Neural cell (in vitro differentiated cells): Measurements from ENCODE around the gene AANAT. TPM values are rescaled to one million over a fixed set of nuclear protein-coding genes. Genes with fewer than 3 reads are reported as not detected.

Source experiments
- H2AFZ ChIP-seq: fragments of 200-600, 300-800 bp; sonication (generic), shearing (Covaris generic); 2 replicates; pipeline ENCODE4 v1.6.0; 2014; ENCODE audit warnings: low read depth, mild to moderate bottlenecking, antibody characterized with exemption, low read length, moderate library complexity
- H3F3A ChIP-seq: fragments of 200-600 bp; shearing (Covaris generic); 2 replicates; pipeline ENCODE4 v1.6.1; 2016; ENCODE audit warnings: mild to moderate bottlenecking, moderate library complexity, mixed read lengths, antibody characterized with exemption, low read length; ENCODE audit not compliant: insufficient read depth, poor library complexity, severe bottlenecking
- H3K27ac ChIP-seq: fragments of 200-600, 300-800 bp; sonication (generic), shearing (Covaris generic); 2 replicates; pipeline ENCODE4 v1.5.1; 2014; ENCODE audit warnings: mild to moderate bottlenecking, low read length, moderate library complexity
- H3K27me3 ChIP-seq: fragments of 300-800, 200-600 bp; sonication (generic), shearing (Covaris generic); 2 replicates; pipeline ENCODE4 v1.6.0; 2014; ENCODE audit warnings: mild to moderate bottlenecking, low read depth, low read length, moderate library complexity; ENCODE audit not compliant: insufficient read depth
- H3K36me3 ChIP-seq: fragments of 300-800, 200-600 bp; sonication (generic), shearing (Covaris generic); 2 replicates; pipeline ENCODE4 v1.5.1; 2014; ENCODE audit warnings: mild to moderate bottlenecking, antibody characterized with exemption, low read length, moderate library complexity; ENCODE audit not compliant: insufficient read depth
- H3K4me2 ChIP-seq: fragments of 300-800, 200-600 bp; sonication (generic), shearing (Covaris generic); 2 replicates; pipeline ENCODE4 v1.6.0; 2014; ENCODE audit warnings: mild to moderate bottlenecking, low read length
- H3K4me3 ChIP-seq: fragments of 300-800, 200-600 bp; sonication (generic), shearing (Covaris generic); 2 replicates; pipeline ENCODE4 v1.5.1; 2014; ENCODE audit warnings: mild to moderate bottlenecking, low read length, moderate library complexity
- H3K79me2 ChIP-seq: fragments of 200-600 bp; shearing (Covaris generic); replicated peaks from 2 replicates; pipeline ENCODE4 v1.6.0; 2014; ENCODE audit warnings: mild to moderate bottlenecking, low read length, moderate library complexity; ENCODE audit not compliant: insufficient read depth
- H3K9ac ChIP-seq: fragments of 300-800, 200-600 bp; sonication (generic), shearing (Covaris generic); 2 replicates; pipeline ENCODE4 v1.6.1; 2016; ENCODE audit warnings: mild to moderate bottlenecking, low read length, mixed read lengths
- H3K9me2 ChIP-seq: fragments of 200-600 bp; shearing (Covaris generic); 2 replicates; pipeline ENCODE4 v1.6.1; 2016; ENCODE audit warnings: mild to moderate bottlenecking, low read length, mixed read lengths; ENCODE audit not compliant: insufficient read depth
- H3K9me3 ChIP-seq: fragments of 200-600, 300-800 bp; sonication (generic), shearing (Covaris generic); 2 replicates; pipeline ENCODE4 v1.6.1; 2016; ENCODE audit warnings: mild to moderate bottlenecking, mixed run types, low read length, moderate library complexity, mixed read lengths
- H4K20me1 ChIP-seq: fragments of 200-600 bp; shearing (Covaris generic); 2 replicates; pipeline ENCODE4 v1.6.1; 2016; ENCODE audit warnings: mild to moderate bottlenecking, mixed run types; ENCODE audit not compliant: insufficient read depth
- EP300 ChIP-seq: fragments of 450-650 bp; conservative IDR thresholded peaks from 2 replicates; pipeline ENCODE4 v1.6.1; 2014; ENCODE audit warnings: antibody characterized with exemption, mild to moderate bottlenecking, moderate library complexity; ENCODE audit not compliant: poor library complexity, severe bottlenecking
- EZH2 ChIP-seq: fragments of 200-600, 300-800 bp; shearing (Covaris generic), sonication (generic); IDR thresholded peaks from 2 replicates; pipeline ENCODE4 v1.6.1; 2014; ENCODE audit warnings: antibody characterized with exemption, low read length, borderline replicate concordance, mild to moderate bottlenecking; ENCODE audit not compliant: insufficient read depth, poor library complexity, severe bottlenecking
- MXI1 ChIP-seq: fragments of 450-650 bp; conservative IDR thresholded peaks from 2 replicates; pipeline ENCODE4 v1.6.1; 2014; ENCODE audit warnings: antibody characterized with exemption, mild to moderate bottlenecking; ENCODE audit not compliant: poor library complexity, severe bottlenecking
- POLR2AphosphoS5 ChIP-seq: IDR thresholded peaks from 2 replicates; pipeline ENCODE4 v1.6.1; 2012
- RAD21 ChIP-seq: fragments of 450-650 bp; conservative IDR thresholded peaks from 2 replicates; pipeline ENCODE4 v1.6.1; 2014; ENCODE audit warnings: antibody characterized with exemption, mild to moderate bottlenecking, moderate library complexity
- REST ChIP-seq: IDR thresholded peaks from 2 replicates; pipeline ENCODE4 v1.6.1; 2012; ENCODE audit warnings: borderline replicate concordance
- SMC3 ChIP-seq: fragments of 450-650 bp; conservative IDR thresholded peaks from 2 replicates; pipeline ENCODE4 v1.6.1; 2014; ENCODE audit warnings: antibody characterized with exemption, mild to moderate bottlenecking, moderate library complexity; ENCODE audit not compliant: poor library complexity
- TAF1 ChIP-seq: IDR thresholded peaks from 2 replicates; pipeline ENCODE4 v1.6.1; 2012; ENCODE audit warnings: low read depth
- polyA plus RNA-seq: library from polyadenylated mRNA; depleted of rRNA; stranded (reverse); fragments of >200 nt; gene quantifications from 2 replicates; pipeline ENCODE4 v1.2.3, GENCODE V29; 2014
- TF ChIP-seq, protein P1 (sequence below): fragments of 450-650 bp; IDR thresholded peaks from 2 replicates; pipeline ENCODE4 v1.5.1; 2014; ENCODE audit warnings: antibody characterized with exemption, mild to moderate bottlenecking, moderate library complexity; ENCODE audit not compliant: poor library complexity, severe bottlenecking

AANAT gene
- polyA plus RNA-seq, 1 donor from 2014 or later, result not detected

DNA sequence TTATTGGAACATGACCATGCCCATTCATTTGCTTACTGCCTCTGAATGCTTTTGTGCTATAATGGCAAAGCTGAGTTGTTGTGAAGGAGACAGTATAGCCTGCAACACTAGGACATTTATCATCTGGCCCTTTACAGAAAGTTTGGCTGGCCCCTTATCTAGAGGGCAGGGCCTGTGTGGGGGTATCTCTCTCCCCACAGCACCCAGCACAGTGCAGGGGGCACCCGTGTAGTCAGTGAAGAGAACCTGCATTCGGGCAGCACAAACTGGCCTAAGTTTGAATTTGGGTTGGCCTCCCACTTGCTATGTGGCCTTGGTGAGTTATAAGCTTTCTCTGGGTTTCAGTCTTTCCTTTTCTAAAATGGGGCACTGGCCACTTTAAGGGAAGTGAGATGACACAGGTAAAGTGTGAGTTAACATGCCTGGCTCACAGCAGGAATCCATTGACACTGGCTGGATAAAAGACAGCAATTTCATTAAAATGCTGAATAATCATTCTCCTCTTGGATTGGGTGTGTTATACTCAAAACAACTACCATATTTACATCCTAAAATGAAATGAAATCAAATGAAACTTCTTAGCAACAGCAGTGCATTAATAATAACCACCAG, 26.5 kb upstream of the AANAT start:
- no peaks in the 10 kb centered on the region for H4K20me1 ChIP-seq
- TF ChIP-seq, protein P1, sequence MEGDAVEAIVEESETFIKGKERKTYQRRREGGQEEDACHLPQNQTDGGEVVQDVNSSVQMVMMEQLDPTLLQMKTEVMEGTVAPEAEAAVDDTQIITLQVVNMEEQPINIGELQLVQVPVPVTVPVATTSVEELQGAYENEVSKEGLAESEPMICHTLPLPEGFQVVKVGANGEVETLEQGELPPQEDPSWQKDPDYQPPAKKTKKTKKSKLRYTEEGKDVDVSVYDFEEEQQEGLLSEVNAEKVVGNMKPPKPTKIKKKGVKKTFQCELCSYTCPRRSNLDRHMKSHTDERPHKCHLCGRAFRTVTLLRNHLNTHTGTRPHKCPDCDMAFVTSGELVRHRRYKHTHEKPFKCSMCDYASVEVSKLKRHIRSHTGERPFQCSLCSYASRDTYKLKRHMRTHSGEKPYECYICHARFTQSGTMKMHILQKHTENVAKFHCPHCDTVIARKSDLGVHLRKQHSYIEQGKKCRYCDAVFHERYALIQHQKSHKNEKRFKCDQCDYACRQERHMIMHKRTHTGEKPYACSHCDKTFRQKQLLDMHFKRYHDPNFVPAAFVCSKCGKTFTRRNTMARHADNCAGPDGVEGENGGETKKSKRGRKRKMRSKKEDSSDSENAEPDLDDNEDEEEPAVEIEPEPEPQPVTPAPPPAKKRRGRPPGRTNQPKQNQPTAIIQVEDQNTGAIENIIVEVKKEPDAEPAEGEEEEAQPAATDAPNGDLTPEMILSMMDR, result no peak
- TF ChIP-seq POLR2AphosphoS5 (peak; percentile 15), MXI1 (no peak), EZH2 (no peak), RAD21 (no peak), REST (no peak), SMC3 (no peak)
- no peaks in the 10 kb centered on the region for H3F3A ChIP-seq
- peak overlapping the region; percentile 51 for H3K4me3 ChIP-seq
- no peaks in the 10 kb centered on the region for H3K36me3 ChIP-seq
- H2AFZ ChIP-seq, result no peak overlapping the region
- H3K79me2 ChIP-seq, result peaks cover 69% of the 10 kb centered on the region
- H3K27me3 ChIP-seq, result no peaks in the 10 kb centered on the region
- H3K4me2 ChIP-seq, result peak overlapping the region; percentile 36
- H3K27ac ChIP-seq, result peak overlapping the region; percentile 65
- H3K9me3 ChIP-seq, result no peaks in the 10 kb centered on the region
- peak overlapping the region; percentile 28 for H3K9ac ChIP-seq
- H3K9me2 ChIP-seq, result no peaks in the 10 kb centered on the region

GRCh38 chr17:76441686-76442340, 25.6 kb upstream of the AANAT start:
- no peaks in the 10 kb centered on the region for H3F3A ChIP-seq
- no peaks in the 10 kb centered on the region for H3K9me2 ChIP-seq
- H3K27me3 ChIP-seq, result no peaks in the 10 kb centered on the region
- H3K79me2 ChIP-seq, result peaks cover 70% of the 10 kb centered on the region
- no peaks in the 10 kb centered on the region for H3K36me3 ChIP-seq
- peak overlapping the region; percentile 28 for H3K9ac ChIP-seq
- peak overlapping the region; percentile 51 for H3K4me3 ChIP-seq
- peak overlapping the region; percentile 65 for H3K27ac ChIP-seq
- no peaks in the 10 kb centered on the region for H3K9me3 ChIP-seq
- TF ChIP-seq REST, result no peak
- no peak for TF ChIP-seq EP300
- no peak for TF ChIP-seq EZH2
- TF ChIP-seq RAD21, result no peak
- TF ChIP-seq MXI1, result no peak
- no peak for TF ChIP-seq TAF1
- TF ChIP-seq SMC3, result no peak
- TF ChIP-seq, protein P1, result no peak
- no peak for TF ChIP-seq POLR2AphosphoS5
- H2AFZ ChIP-seq, result no peak overlapping the region
- H4K20me1 ChIP-seq, result no peaks in the 10 kb centered on the region
- H3K4me2 ChIP-seq, result peak overlapping the region; percentile 36
